Type B pancreatic cell (in vitro differentiated cells): ENCODE data around the gene SETBP1. TPM values are rescaled to one million over a fixed set of nuclear protein-coding genes. Genes with fewer than 3 reads are reported as not detected.

Experiments used
- DNase-seq: peaks from one replicate; pipeline ENCODE4 v3.0.0; 2021; ENCODE audit warnings: mixed read lengths; ENCODE audit not compliant: unreplicated experiment; ENCODE audit errors: extremely low spot score
- H3K27ac Mint-ChIP-seq: 2 replicates; pipeline ENCODE4 v1.8.0; 2021; ENCODE audit warnings: mild to moderate bottlenecking, mixed read lengths
- H3K27me3 Mint-ChIP-seq: 2 replicates; pipeline ENCODE4 v1.8.0; 2021; ENCODE audit warnings: mixed read lengths
- H3K36me3 Mint-ChIP-seq: 2 replicates; pipeline ENCODE4 v1.8.0; 2021; ENCODE audit warnings: mixed read lengths
- H3K4me1 Mint-ChIP-seq: one replicate; pipeline ENCODE4 v1.8.0; 2021; ENCODE audit warnings: mixed read lengths; ENCODE audit not compliant: unreplicated experiment
- H3K4me3 Mint-ChIP-seq: 2 replicates; pipeline ENCODE4 v1.8.0; 2021; ENCODE audit warnings: mild to moderate bottlenecking, mixed read lengths
- H3K9me3 Mint-ChIP-seq: 2 replicates; pipeline ENCODE4 v1.8.0; 2021; ENCODE audit warnings: mixed read lengths
- CTCF ChIP-seq: fragments of 200-600 bp; sonication (generic); conservative IDR thresholded peaks from 2 replicates; pipeline ENCODE4 v1.5.0; 2021; ENCODE audit warnings: antibody characterized with exemption, mild to moderate bottlenecking
- total RNA-seq: library from RNA; stranded (reverse); gene quantifications from 2 replicates; pipeline ENCODE4 v1.2.1, GENCODE V29; 2021; ENCODE audit warnings: low replicate concordance

SETBP1 gene
- total RNA-seq, 1 donor from 2014 or later = 62.7 TPM

GRCh38 chr18:44823782-44824181 is 143.1 kb downstream of the SETBP1 start:
- Mint-ChIP-seq H3K27ac (no peak overlapping the region), H3K4me1 (peaks cover 60% of the 10 kb centered on the region), H3K36me3 (peaks cover 1% of the 10 kb centered on the region), H3K9me3 (peaks cover 1% of the 10 kb centered on the region), H3K4me3 (no peak overlapping the region), H3K27me3 (no peaks in the 10 kb centered on the region)
- TF ChIP-seq CTCF = no peak
- DNase-seq = no peak

- H3K27me3 Mint-ChIP-seq = no peaks in the 10 kb centered on the region
Observed at GRCh38 chr18:44824884-44825283, 144.2 kb downstream of the SETBP1 start.

GRCh38 chr18:44826418-44827259 is 146.0 kb downstream of the SETBP1 start:
- Mint-ChIP-seq H3K9me3 (no peaks in the 10 kb centered on the region), H3K4me3 (peak overlapping the region; percentile 49), H3K27me3 (no peaks in the 10 kb centered on the region), H3K4me1 (peaks cover 57% of the 10 kb centered on the region), H3K27ac (peak overlapping the region; percentile 75), H3K36me3 (no peaks in the 10 kb centered on the region)
- TF ChIP-seq CTCF = no peak
- no peak for DNase-seq

More at GRCh38 chr18:44824884-44825283, 144.2 kb downstream of the SETBP1 start:
- Mint-ChIP-seq H3K27ac (peak overlapping the region; percentile 27), H3K4me1 (peaks cover 51% of the 10 kb centered on the region), H3K4me3 (peak overlapping the region; percentile 5), H3K9me3 (no peaks in the 10 kb centered on the region), H3K36me3 (no peaks in the 10 kb centered on the region)
- TF ChIP-seq CTCF = no peak
- no peak for DNase-seq

- Mint-ChIP-seq H3K4me3 (peak overlapping the region; percentile 3), H3K36me3 (peaks cover 3% of the 10 kb centered on the region), H3K9me3 (no peaks in the 10 kb centered on the region), H3K27me3 (peaks cover under 1% of the 10 kb centered on the region), H3K4me1 (peaks cover 57% of the 10 kb centered on the region), H3K27ac (peak overlapping the region; percentile 29)
- no peak for TF ChIP-seq CTCF
- DNase-seq = no peak
Observed at GRCh38 chr18:44828080-44828479, 147.4 kb downstream of the SETBP1 start.

GRCh38 chr18:44830581-44830980 is 149.9 kb downstream of the SETBP1 start:
- no peak overlapping the region for H3K4me3 Mint-ChIP-seq
- no peak overlapping the region for H3K27ac Mint-ChIP-seq
- H3K36me3 Mint-ChIP-seq = peaks cover 13% of the 10 kb centered on the region
- no peak for TF ChIP-seq CTCF
- H3K27me3 Mint-ChIP-seq = peaks cover 13% of the 10 kb centered on the region
- no peaks in the 10 kb centered on the region for H3K9me3 Mint-ChIP-seq
- peaks cover 65% of the 10 kb centered on the region for H3K4me1 Mint-ChIP-seq
- no peak for DNase-seq
